Cardiac muscle cell (in vitro differentiated cells and primary cell): ENCODE measurements around the gene ADAMTSL1. TPM values are rescaled to one million over a fixed set of nuclear protein-coding genes. Genes with fewer than 3 reads are reported as not detected.

Source experiments
- DNase-seq, 2 donors: peaks; one replicate each; pipeline versions ENCODE4 v3.0.0 to v3.0.0-alpha.2; 2010 to 2017; ENCODE audit warnings: low read depth in 1 of 2, low spot score in 1 of 2
- H3K27ac ChIP-seq: fragments of 200-600 bp; sonication (generic); 2 replicates; pipeline ENCODE4 v1.5.1; 2016
- H3K27me3 ChIP-seq: fragments of 200-600 bp; sonication (generic); 2 replicates; pipeline ENCODE4 v1.6.0; 2016; ENCODE audit warnings: control low read depth
- H3K36me3 ChIP-seq: fragments of 200-600 bp; sonication (generic); 2 replicates; pipeline ENCODE4 v1.5.1; 2016; ENCODE audit warnings: control low read depth
- H3K4me1 ChIP-seq: fragments of 200-600 bp; sonication (generic); 2 replicates; pipeline ENCODE4 v1.8.1; 2017; ENCODE audit warnings: low read depth, mild to moderate bottlenecking, mixed run types
- H3K4me3 ChIP-seq: fragments of 200-600 bp; sonication (generic); 2 replicates; pipeline ENCODE4 v1.5.1; 2016; ENCODE audit warnings: mild to moderate bottlenecking
- H3K9me3 ChIP-seq: fragments of 200-600 bp; sonication (generic); 2 replicates; pipeline ENCODE4 v1.5.1; 2017; ENCODE audit warnings: low read depth, mild to moderate bottlenecking, control low read depth
- polyA plus RNA-seq: library from polyadenylated mRNA; unstranded; fragments of >200 nt; fragmentation: Nextera tagmentation; extraction: Ambion mirVana; gene quantifications from 2 replicates; pipeline ENCODE4 v1.2.1, GENCODE V29; 2016
- total RNA-seq: library from RNA; depleted of rRNA; stranded (reverse); fragments of >200 nt; gene quantifications from 2 replicates; pipeline ENCODE4 v1.2.3, GENCODE V29; 2016
- TF ChIP-seq, protein P1 (sequence below): IDR thresholded peaks from 2 replicates; pipeline ENCODE4 v1.5.1; 2012; ENCODE audit warnings: low read depth, mild to moderate bottlenecking, low read length

Gene ADAMTSL1
- total and polyA plus RNA-seq, 2 experiments from 2014 or later = 12.6 to 63.0 TPM

DNA sequence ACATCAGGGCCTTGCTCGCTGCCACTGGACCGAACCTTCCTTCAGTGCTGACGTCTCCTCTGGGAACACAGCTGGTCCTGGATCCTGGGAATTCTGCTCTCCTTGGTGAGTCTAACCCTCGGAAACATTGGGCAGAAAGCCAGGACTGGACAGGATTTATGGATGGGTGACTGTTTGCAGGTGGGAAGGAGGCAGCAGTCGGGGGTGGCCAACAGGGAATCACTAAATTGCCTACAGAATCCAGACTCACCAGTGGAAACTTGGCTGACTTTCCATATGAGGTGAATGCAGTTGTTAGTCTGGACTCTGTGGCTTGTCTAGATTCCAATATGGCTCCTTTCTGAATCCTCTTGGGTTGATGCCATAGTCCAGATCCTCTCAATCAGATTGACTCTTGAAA is 355.9 kb downstream of the ADAMTSL1 start:
- DNase-seq = no peak
- H3K4me3 ChIP-seq = no peak overlapping the region
- H3K4me1 ChIP-seq = peaks cover 8% of the 10 kb centered on the region
- H3K27me3 ChIP-seq = no peaks in the 10 kb centered on the region
- H3K27ac ChIP-seq = no peak overlapping the region
- no peaks in the 10 kb centered on the region for H3K9me3 ChIP-seq
- TF ChIP-seq, protein P1, sequence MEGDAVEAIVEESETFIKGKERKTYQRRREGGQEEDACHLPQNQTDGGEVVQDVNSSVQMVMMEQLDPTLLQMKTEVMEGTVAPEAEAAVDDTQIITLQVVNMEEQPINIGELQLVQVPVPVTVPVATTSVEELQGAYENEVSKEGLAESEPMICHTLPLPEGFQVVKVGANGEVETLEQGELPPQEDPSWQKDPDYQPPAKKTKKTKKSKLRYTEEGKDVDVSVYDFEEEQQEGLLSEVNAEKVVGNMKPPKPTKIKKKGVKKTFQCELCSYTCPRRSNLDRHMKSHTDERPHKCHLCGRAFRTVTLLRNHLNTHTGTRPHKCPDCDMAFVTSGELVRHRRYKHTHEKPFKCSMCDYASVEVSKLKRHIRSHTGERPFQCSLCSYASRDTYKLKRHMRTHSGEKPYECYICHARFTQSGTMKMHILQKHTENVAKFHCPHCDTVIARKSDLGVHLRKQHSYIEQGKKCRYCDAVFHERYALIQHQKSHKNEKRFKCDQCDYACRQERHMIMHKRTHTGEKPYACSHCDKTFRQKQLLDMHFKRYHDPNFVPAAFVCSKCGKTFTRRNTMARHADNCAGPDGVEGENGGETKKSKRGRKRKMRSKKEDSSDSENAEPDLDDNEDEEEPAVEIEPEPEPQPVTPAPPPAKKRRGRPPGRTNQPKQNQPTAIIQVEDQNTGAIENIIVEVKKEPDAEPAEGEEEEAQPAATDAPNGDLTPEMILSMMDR = no peak
- H3K36me3 ChIP-seq = no peaks in the 10 kb centered on the region

GRCh38 chr9:18834740-18835361 is 360.9 kb downstream of the ADAMTSL1 start:
- Histone ChIP-seq H3K9me3 (no peaks in the 10 kb centered on the region), H3K4me3 (no peak overlapping the region), H3K4me1 (no peaks in the 10 kb centered on the region), H3K27ac (no peak overlapping the region), H3K36me3 (no peaks in the 10 kb centered on the region), H3K27me3 (no peaks in the 10 kb centered on the region)
- no peak for DNase-seq
- TF ChIP-seq, protein P1 = no peak

GRCh38 chr9:18837402-18837801 is 363.4 kb downstream of the ADAMTSL1 start:
- Histone ChIP-seq H3K27me3 (no peaks in the 10 kb centered on the region), H3K9me3 (no peaks in the 10 kb centered on the region), H3K36me3 (no peaks in the 10 kb centered on the region), H3K4me1 (no peaks in the 10 kb centered on the region), H3K27ac (no peak overlapping the region), H3K4me3 (no peak overlapping the region)
- TF ChIP-seq, protein P1 = no peak
- no peak for DNase-seq

- TF ChIP-seq, protein P1 = no peak
- Histone ChIP-seq H3K27ac (no peak overlapping the region), H3K4me3 (no peak overlapping the region), H3K36me3 (no peaks in the 10 kb centered on the region), H3K27me3 (no peaks in the 10 kb centered on the region), H3K9me3 (no peaks in the 10 kb centered on the region), H3K4me1 (peaks cover 7% of the 10 kb centered on the region)
- DNase-seq = no peak
Measured at GRCh38 chr9:18847576-18848275, 373.8 kb downstream of the ADAMTSL1 start.

DNA sequence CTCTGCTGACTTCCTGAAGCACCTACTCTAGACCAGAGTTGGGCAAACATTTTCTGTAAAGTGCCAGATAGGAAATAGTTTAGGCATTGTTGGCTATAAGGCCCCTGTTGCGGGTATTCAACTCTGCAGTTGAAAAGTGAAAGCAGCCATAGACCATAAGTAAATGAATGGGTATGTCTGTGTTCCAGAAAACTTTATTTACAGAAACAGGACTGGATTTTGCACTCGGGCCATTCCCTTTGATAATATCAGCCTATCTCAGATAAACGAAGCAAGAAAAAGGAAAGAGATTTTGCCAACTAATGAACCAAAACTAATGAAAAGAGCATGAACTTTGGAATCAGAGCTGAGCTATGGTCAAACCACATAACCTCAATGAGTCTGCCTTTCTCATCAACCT is 374.7 kb downstream of the ADAMTSL1 start:
- TF ChIP-seq, protein P1 = no peak
- Histone ChIP-seq H3K9me3 (no peaks in the 10 kb centered on the region), H3K4me1 (peaks cover 7% of the 10 kb centered on the region), H3K27ac (no peak overlapping the region), H3K27me3 (no peaks in the 10 kb centered on the region), H3K36me3 (no peaks in the 10 kb centered on the region), H3K4me3 (no peak overlapping the region)
- DNase-seq = no peak
